Neural progenitor cell (in vitro differentiated cells): ENCODE measurements around the gene VAPB. TPM values are rescaled to one million over a fixed set of nuclear protein-coding genes. Genes with fewer than 3 reads are reported as not detected.

Experiments
- DNase-seq: peaks from one replicate; pipeline ENCODE4 v3.0.0-alpha.2; 2016; ENCODE audit warnings: low spot score
- H2AFZ ChIP-seq: fragments of 200-600 bp; sonication (generic); replicated peaks from 2 replicates; pipeline ENCODE4 v1.6.1; 2016; ENCODE audit warnings: antibody characterized with exemption
- H3F3A ChIP-seq: fragments of 200-600 bp; sonication (generic); 2 replicates; pipeline ENCODE4 v1.6.1; 2016; ENCODE audit warnings: antibody characterized with exemption, low read depth
- H3K27ac ChIP-seq: fragments of 200-600 bp; sonication (generic); 2 replicates; pipeline ENCODE4 v1.5.1; 2016; ENCODE audit warnings: mild to moderate bottlenecking
- H3K27me3 ChIP-seq: fragments of 200-600 bp; sonication (generic); 2 replicates; pipeline ENCODE4 v1.6.1; 2016; ENCODE audit warnings: mild to moderate bottlenecking, moderate library complexity
- H3K36me3 ChIP-seq: fragments of 200-600 bp; sonication (generic); 2 replicates; pipeline ENCODE4 v1.5.1; 2016
- H3K4me1 ChIP-seq: fragments of 200-600 bp; sonication (generic); 2 replicates; pipeline ENCODE4 v1.6.1; 2016; ENCODE audit warnings: mixed run types
- H3K4me2 ChIP-seq: fragments of 200-600 bp; sonication (generic); 2 replicates; pipeline ENCODE4 v1.6.1; 2016
- H3K4me3 ChIP-seq: fragments of 200-600 bp; sonication (generic); 2 replicates; pipeline ENCODE4 v1.5.1; 2016
- H3K79me2 ChIP-seq: fragments of 200-600 bp; sonication (generic); 2 replicates; pipeline ENCODE4 v1.6.1; 2016; ENCODE audit warnings: low read depth
- H3K9ac ChIP-seq: fragments of 200-600 bp; sonication (generic); 2 replicates; pipeline ENCODE4 v1.6.1; 2016
- H3K9me3 ChIP-seq: fragments of 200-600 bp; sonication (generic); 2 replicates; pipeline ENCODE4 v1.5.1; 2016; ENCODE audit warnings: low read depth
- H4K20me1 ChIP-seq: fragments of 200-600 bp; sonication (generic); 2 replicates; pipeline ENCODE4 v1.6.1; 2016; ENCODE audit warnings: low read depth
- H3K27ac Mint-ChIP-seq: 3 replicates; pipeline ENCODE4 v1.8.0; 2021; ENCODE audit warnings: mixed read lengths
- H3K27me3 Mint-ChIP-seq: 2 replicates; pipeline ENCODE4 v1.8.0; 2022; ENCODE audit warnings: low read depth, mild to moderate bottlenecking, inconsistent platforms, moderate library complexity, mixed read lengths; ENCODE audit not compliant: insufficient read depth
- H3K36me3 Mint-ChIP-seq: 3 replicates; pipeline ENCODE4 v1.8.0; 2021; ENCODE audit warnings: mixed read lengths
- H3K4me1 Mint-ChIP-seq: 3 replicates; pipeline ENCODE4 v1.8.0; 2021; ENCODE audit warnings: mixed read lengths
- H3K4me3 Mint-ChIP-seq: 3 replicates; pipeline ENCODE4 v1.8.0; 2021; ENCODE audit warnings: mild to moderate bottlenecking, moderate library complexity, mixed read lengths
- H3K9me3 Mint-ChIP-seq: 3 replicates; pipeline ENCODE4 v1.8.0; 2020; ENCODE audit warnings: mixed read lengths
- EZH2 ChIP-seq: fragments of 200-600 bp; sonication (generic); IDR thresholded peaks from 2 replicates; pipeline ENCODE4 v1.6.1; 2017; ENCODE audit warnings: antibody characterized with exemption, mild to moderate bottlenecking, moderate library complexity
- EZH2phosphoT487 ChIP-seq: fragments of 200-600 bp; sonication (generic); IDR thresholded peaks from 2 replicates; pipeline ENCODE4 v1.6.1; 2017; ENCODE audit warnings: antibody characterized with exemption
- total RNA-seq: library from RNA; depleted of rRNA; stranded (reverse); fragments of >200 nt; gene quantifications from 2 replicates; pipeline ENCODE4 v1.2.3, GENCODE V29; 2015; ENCODE audit warnings: low replicate concordance
- TF ChIP-seq, protein P1 (sequence below): fragments of 200-600 bp; sonication (generic); IDR thresholded peaks from 2 replicates; pipeline ENCODE4 v1.5.1; 2017; ENCODE audit warnings: antibody characterized with exemption, mild to moderate bottlenecking

VAPB gene
- total RNA-seq, 1 donor from 2014 or later, result 31.9 TPM

DNA sequence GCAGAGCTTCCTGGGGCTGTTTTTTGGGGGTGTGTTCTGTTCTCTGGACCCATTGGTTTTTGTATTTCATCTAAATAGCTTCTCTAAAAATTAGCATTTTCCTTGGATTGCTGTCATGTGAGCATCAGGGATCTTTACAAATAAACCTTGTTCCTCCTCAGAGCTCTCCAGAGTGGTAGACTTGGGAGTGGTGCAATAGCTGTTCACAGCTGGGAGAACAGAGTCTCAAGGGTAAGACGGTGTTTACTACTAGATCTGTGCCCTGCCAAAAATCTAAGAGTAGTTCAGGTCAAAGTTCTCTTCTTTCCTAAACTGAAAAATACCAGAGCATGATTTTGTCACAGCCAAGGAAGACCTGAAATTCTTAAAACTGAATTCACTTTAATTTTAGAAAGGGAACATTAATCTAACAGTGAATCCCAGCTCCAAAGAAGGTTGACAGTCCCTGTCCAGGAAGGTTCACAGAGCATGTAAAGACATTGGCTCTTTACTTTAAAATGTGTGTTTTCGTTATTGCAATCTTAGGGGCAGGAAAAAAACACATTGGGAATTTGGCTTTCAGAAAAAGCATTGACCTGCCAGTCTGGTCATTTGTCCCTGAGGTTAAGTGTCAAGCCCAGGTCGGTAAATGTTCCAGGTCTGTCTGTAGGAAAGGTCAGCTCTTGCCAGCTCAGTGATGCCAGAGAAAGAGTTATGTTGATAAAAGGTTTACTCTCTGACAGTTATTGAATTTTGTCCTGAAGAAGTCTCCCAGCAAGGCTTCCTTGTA lies 43.3 kb downstream of the VAPB start:
- Histone ChIP-seq H3K9ac (no peak overlapping the region), H3K36me3 (no peaks in the 10 kb centered on the region), H3K9me3 (no peaks in the 10 kb centered on the region), H2AFZ (no peak overlapping the region), H3K4me3 (no peak overlapping the region), H3K27me3 (no peaks in the 10 kb centered on the region), H3K4me1 (no peaks in the 10 kb centered on the region), H3K27ac (no peak overlapping the region), H3K79me2 (peaks cover 100% of the 10 kb centered on the region), H4K20me1 (peaks cover 45% of the 10 kb centered on the region), H3K4me2 (no peak overlapping the region), H3F3A (peaks cover 2% of the 10 kb centered on the region)
- no peaks in the 10 kb centered on the region for H3K4me1 Mint-ChIP-seq
- no peaks in the 10 kb centered on the region for H3K27me3 Mint-ChIP-seq
- DNase-seq, result no peak
- peaks cover 29% of the 10 kb centered on the region for H3K36me3 Mint-ChIP-seq
- no peak overlapping the region for H3K27ac Mint-ChIP-seq
- TF ChIP-seq, protein P1, sequence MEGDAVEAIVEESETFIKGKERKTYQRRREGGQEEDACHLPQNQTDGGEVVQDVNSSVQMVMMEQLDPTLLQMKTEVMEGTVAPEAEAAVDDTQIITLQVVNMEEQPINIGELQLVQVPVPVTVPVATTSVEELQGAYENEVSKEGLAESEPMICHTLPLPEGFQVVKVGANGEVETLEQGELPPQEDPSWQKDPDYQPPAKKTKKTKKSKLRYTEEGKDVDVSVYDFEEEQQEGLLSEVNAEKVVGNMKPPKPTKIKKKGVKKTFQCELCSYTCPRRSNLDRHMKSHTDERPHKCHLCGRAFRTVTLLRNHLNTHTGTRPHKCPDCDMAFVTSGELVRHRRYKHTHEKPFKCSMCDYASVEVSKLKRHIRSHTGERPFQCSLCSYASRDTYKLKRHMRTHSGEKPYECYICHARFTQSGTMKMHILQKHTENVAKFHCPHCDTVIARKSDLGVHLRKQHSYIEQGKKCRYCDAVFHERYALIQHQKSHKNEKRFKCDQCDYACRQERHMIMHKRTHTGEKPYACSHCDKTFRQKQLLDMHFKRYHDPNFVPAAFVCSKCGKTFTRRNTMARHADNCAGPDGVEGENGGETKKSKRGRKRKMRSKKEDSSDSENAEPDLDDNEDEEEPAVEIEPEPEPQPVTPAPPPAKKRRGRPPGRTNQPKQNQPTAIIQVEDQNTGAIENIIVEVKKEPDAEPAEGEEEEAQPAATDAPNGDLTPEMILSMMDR, result no peak
- TF ChIP-seq EZH2 (no peak), EZH2phosphoT487 (no peak)
- H3K4me3 Mint-ChIP-seq, result no peak overlapping the region
- no peaks in the 10 kb centered on the region for H3K9me3 Mint-ChIP-seq

DNA sequence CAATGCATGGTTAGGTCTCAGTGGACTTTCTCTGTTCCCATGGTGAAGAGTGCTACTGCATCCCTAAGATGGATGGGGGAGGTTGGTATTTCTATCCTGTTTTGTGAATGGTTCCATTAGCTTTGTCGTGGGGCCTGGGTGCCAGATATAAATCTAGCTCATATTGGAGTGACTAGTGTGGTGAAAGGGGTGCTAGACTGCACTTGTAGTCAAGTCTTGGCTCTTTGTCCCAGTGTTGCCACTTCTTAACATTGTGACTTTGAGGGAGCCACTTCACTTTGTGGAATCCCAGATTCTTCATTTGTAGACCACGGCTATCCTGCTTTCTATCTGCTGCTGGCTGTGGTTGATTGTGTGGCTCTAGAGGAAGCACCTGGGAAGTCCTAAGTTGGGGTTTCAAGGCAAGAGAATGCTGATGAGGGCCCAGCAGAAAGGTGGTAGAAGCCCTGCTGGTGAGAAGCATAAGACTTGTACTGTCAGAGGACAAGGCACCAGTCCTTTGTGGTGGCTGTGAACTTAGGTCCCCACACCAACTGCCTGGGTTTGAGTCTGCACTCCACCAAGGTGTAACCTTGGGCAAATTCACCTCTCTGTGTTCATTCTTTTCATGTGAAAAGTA lies 44.1 kb downstream of the VAPB start:
- no peak overlapping the region for H3K4me3 Mint-ChIP-seq
- no peaks in the 10 kb centered on the region for H3K9me3 ChIP-seq
- peaks cover 35% of the 10 kb centered on the region for H3K36me3 Mint-ChIP-seq
- H3K27ac ChIP-seq, result no peak overlapping the region
- no peak overlapping the region for H2AFZ ChIP-seq
- no peak overlapping the region for H3K9ac ChIP-seq
- H4K20me1 ChIP-seq, result peaks cover 46% of the 10 kb centered on the region
- no peaks in the 10 kb centered on the region for H3K9me3 Mint-ChIP-seq
- TF ChIP-seq, protein P1, result no peak
- no peaks in the 10 kb centered on the region for H3K4me1 ChIP-seq
- H3K27ac Mint-ChIP-seq, result no peak overlapping the region
- no peaks in the 10 kb centered on the region for H3F3A ChIP-seq
- H3K27me3 Mint-ChIP-seq, result no peaks in the 10 kb centered on the region
- H3K4me3 ChIP-seq, result no peak overlapping the region
- no peak overlapping the region for H3K4me2 ChIP-seq
- no peaks in the 10 kb centered on the region for H3K27me3 ChIP-seq
- H3K79me2 ChIP-seq, result peaks cover 100% of the 10 kb centered on the region
- H3K4me1 Mint-ChIP-seq, result no peaks in the 10 kb centered on the region
- H3K36me3 ChIP-seq, result no peaks in the 10 kb centered on the region
- DNase-seq, result no peak

DNA sequence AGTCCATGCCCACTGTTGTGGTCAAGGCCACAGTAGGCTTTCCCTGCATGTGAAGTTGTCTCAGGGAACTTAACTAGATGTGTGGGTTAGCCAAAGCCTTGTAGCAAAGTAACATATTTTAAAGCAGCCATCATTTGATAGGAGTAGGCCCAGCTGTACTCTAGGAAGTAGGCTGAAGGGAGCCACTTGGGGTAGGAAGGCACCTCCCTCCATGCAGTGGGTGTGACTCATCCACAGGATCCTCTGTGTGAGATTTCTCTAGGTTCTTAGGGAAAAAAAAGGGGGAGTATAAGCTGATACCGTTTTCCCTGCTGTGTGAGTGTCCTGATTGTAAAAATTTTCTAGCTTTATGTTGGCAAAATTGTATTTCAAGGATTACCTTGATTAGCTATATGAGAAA lies 44.7 kb downstream of the VAPB start:
- H2AFZ ChIP-seq, result no peak overlapping the region
- no peak for DNase-seq
- no peaks in the 10 kb centered on the region for H3K9me3 ChIP-seq
- no peak overlapping the region for H3K4me3 ChIP-seq
- no peaks in the 10 kb centered on the region for H3K36me3 ChIP-seq
- peaks cover 35% of the 10 kb centered on the region for H3K36me3 Mint-ChIP-seq
- no peaks in the 10 kb centered on the region for H3F3A ChIP-seq
- H3K27me3 Mint-ChIP-seq, result no peaks in the 10 kb centered on the region
- no peaks in the 10 kb centered on the region for H3K4me1 ChIP-seq
- no peaks in the 10 kb centered on the region for H3K9me3 Mint-ChIP-seq
- no peak overlapping the region for H3K27ac ChIP-seq
- no peak overlapping the region for H3K4me2 ChIP-seq
- H3K79me2 ChIP-seq, result peaks cover 99% of the 10 kb centered on the region
- H3K9ac ChIP-seq, result no peak overlapping the region
- no peaks in the 10 kb centered on the region for H3K4me1 Mint-ChIP-seq
- H4K20me1 ChIP-seq, result peaks cover 50% of the 10 kb centered on the region
- H3K27ac Mint-ChIP-seq, result no peak overlapping the region
- H3K4me3 Mint-ChIP-seq, result no peak overlapping the region
- no peaks in the 10 kb centered on the region for H3K27me3 ChIP-seq
- TF ChIP-seq EZH2, result no peak
- TF ChIP-seq, protein P1, result no peak
- no peak for TF ChIP-seq EZH2phosphoT487
